Neural cell (in vitro differentiated cells): ENCODE results near the gene ARSD.

Experiments used
- CTCF ChIP-seq: fragments of 450-650 bp; IDR thresholded peaks from 2 replicates; pipeline ENCODE4 v1.5.1; 2014; ENCODE audit warnings: antibody characterized with exemption, mild to moderate bottlenecking, moderate library complexity; ENCODE audit not compliant: poor library complexity, severe bottlenecking
- EP300 ChIP-seq: fragments of 450-650 bp; conservative IDR thresholded peaks from 2 replicates; pipeline ENCODE4 v1.6.1; 2014; ENCODE audit warnings: antibody characterized with exemption, mild to moderate bottlenecking, moderate library complexity; ENCODE audit not compliant: poor library complexity, severe bottlenecking
- EZH2 ChIP-seq: fragments of 200-600, 300-800 bp; shearing (Covaris generic), sonication (generic); IDR thresholded peaks from 2 replicates; pipeline ENCODE4 v1.6.1; 2014; ENCODE audit warnings: antibody characterized with exemption, low read length, borderline replicate concordance, mild to moderate bottlenecking; ENCODE audit not compliant: insufficient read depth, poor library complexity, severe bottlenecking
- POLR2AphosphoS5 ChIP-seq: IDR thresholded peaks from 2 replicates; pipeline ENCODE4 v1.6.1; 2012
- RAD21 ChIP-seq: fragments of 450-650 bp; conservative IDR thresholded peaks from 2 replicates; pipeline ENCODE4 v1.6.1; 2014; ENCODE audit warnings: antibody characterized with exemption, mild to moderate bottlenecking, moderate library complexity
- SMC3 ChIP-seq: fragments of 450-650 bp; conservative IDR thresholded peaks from 2 replicates; pipeline ENCODE4 v1.6.1; 2014; ENCODE audit warnings: antibody characterized with exemption, mild to moderate bottlenecking, moderate library complexity; ENCODE audit not compliant: poor library complexity
- TAF1 ChIP-seq: IDR thresholded peaks from 2 replicates; pipeline ENCODE4 v1.6.1; 2012; ENCODE audit warnings: low read depth
- TF ChIP-seq, protein P1 (sequence below): IDR thresholded peaks from 2 replicates; pipeline ENCODE4 v1.6.1; 2012; ENCODE audit warnings: borderline replicate concordance

DNA sequence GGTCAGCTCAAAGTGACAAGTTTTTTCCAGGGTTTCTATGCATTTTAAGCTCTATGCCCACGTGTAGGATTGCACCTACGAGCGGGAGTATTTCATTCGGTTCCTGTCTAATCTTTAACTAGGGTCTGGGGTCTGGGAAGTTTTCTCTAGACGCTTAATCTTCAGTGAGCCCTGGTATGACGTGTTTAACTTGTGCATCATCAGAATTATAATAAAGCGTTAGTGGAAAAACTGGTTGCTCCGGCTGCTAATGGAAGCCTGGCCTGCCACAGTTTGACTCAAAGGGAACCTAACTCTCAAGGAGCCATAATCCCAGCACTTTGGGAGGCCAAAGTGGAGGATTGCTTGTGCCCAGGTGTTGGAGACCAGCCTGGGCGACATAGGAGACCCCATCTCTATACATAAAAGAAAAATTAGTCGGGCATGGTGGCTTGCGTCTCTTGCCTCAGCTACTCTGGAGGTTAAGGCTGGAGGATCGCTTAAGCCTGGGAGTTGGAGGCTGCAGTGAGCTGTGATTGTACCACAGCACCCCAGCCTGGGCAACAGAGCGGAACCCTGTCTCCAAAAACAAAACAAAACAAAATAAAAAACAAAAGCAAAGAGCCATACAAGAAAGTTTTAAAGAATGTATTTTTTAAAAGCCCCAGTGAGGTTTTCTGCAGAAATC, 30.2 kb downstream of the ARSD start:
- TF ChIP-seq CTCF: no peak
- no peak for TF ChIP-seq POLR2AphosphoS5
- no peak for TF ChIP-seq TAF1
- TF ChIP-seq EZH2: no peak
- TF ChIP-seq EP300: no peak
- TF ChIP-seq SMC3: no peak
- TF ChIP-seq RAD21: no peak
- TF ChIP-seq, protein P1, sequence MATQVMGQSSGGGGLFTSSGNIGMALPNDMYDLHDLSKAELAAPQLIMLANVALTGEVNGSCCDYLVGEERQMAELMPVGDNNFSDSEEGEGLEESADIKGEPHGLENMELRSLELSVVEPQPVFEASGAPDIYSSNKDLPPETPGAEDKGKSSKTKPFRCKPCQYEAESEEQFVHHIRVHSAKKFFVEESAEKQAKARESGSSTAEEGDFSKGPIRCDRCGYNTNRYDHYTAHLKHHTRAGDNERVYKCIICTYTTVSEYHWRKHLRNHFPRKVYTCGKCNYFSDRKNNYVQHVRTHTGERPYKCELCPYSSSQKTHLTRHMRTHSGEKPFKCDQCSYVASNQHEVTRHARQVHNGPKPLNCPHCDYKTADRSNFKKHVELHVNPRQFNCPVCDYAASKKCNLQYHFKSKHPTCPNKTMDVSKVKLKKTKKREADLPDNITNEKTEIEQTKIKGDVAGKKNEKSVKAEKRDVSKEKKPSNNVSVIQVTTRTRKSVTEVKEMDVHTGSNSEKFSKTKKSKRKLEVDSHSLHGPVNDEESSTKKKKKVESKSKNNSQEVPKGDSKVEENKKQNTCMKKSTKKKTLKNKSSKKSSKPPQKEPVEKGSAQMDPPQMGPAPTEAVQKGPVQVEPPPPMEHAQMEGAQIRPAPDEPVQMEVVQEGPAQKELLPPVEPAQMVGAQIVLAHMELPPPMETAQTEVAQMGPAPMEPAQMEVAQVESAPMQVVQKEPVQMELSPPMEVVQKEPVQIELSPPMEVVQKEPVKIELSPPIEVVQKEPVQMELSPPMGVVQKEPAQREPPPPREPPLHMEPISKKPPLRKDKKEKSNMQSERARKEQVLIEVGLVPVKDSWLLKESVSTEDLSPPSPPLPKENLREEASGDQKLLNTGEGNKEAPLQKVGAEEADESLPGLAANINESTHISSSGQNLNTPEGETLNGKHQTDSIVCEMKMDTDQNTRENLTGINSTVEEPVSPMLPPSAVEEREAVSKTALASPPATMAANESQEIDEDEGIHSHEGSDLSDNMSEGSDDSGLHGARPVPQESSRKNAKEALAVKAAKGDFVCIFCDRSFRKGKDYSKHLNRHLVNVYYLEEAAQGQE: no peak
